Transverse colon (tissue), 4 donors: ENCODE measurements around the gene ZAR1.

Experiments
- POLR2AphosphoS5 ChIP-seq, 3 donors: sonication (generic); formaldehyde crosslinking; IDR thresholded peaks; one replicate each; pipeline ENCODE4 v1.6.1; 2016; ENCODE audit warnings: antibody characterized with exemption in 3 of 3
- TF ChIP-seq, protein P1 (sequence below), 5 experiments: fragments of 200-600 bp in 3 of 5; fragments of 450-650 bp in 2 of 5; sonication (generic) in 3 of 5; IDR thresholded peaks; 1 replicate in 2 of 5; 2 replicates in 3 of 5; pipeline ENCODE4 v1.5.1; 2016 to 2017; ENCODE audit warnings: antibody characterized with exemption in 5 of 5, inconsistent platforms in 3 of 5, mild to moderate bottlenecking in 2 of 5, moderate library complexity in 1 of 5

DNA sequence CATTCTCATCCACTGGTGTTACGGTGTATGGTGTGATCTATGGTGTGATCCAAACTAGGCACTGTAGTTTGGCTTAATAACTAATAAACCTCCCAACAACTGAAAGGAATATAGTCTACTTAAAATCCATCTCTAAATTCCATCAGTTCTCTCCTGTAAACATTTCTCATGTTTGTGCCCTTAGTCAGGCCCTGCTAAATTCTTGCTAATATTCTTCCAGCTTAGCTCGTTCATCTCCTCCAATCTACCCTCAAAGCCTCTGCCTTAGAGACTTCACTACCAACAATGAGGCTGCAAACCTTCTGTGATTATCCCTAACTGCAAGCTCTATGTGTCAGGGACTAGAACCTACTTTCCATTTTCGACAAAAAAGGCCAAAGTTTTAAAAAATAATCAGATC is 28.1 kb downstream of the ZAR1 start:
- TF ChIP-seq POLR2AphosphoS5 (IDR thresholded peaks at IDR 0.05): peak in 1 of 3 donors; percentile 5
- TF ChIP-seq, protein P1, sequence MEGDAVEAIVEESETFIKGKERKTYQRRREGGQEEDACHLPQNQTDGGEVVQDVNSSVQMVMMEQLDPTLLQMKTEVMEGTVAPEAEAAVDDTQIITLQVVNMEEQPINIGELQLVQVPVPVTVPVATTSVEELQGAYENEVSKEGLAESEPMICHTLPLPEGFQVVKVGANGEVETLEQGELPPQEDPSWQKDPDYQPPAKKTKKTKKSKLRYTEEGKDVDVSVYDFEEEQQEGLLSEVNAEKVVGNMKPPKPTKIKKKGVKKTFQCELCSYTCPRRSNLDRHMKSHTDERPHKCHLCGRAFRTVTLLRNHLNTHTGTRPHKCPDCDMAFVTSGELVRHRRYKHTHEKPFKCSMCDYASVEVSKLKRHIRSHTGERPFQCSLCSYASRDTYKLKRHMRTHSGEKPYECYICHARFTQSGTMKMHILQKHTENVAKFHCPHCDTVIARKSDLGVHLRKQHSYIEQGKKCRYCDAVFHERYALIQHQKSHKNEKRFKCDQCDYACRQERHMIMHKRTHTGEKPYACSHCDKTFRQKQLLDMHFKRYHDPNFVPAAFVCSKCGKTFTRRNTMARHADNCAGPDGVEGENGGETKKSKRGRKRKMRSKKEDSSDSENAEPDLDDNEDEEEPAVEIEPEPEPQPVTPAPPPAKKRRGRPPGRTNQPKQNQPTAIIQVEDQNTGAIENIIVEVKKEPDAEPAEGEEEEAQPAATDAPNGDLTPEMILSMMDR (IDR thresholded peaks at IDR 0.05): no peak
